GM18508 (cell line): ENCODE measurements around the gene RBM17.
"Not testable (repeated sequence)": the region's sequence is repeated elsewhere in the genome, so short reads cannot be mapped to it uniquely, and the experiment has no call there.

Experiments used
- ATAC-seq: cut with Tn5 transposase; IDR thresholded peaks from one replicate; pipeline ENCODE4 v1.9.1; 2021; ENCODE audit warnings: moderate number of reproducible peaks; ENCODE audit not compliant: insufficient read depth, unreplicated experiment

The RBM17 gene

GRCh38 chr10:6107616-6108015 lies 18.8 kb downstream of the RBM17 start:
- not testable (repeated sequence) for ATAC-seq

GRCh38 chr10:6108072-6108471 lies 19.2 kb downstream of the RBM17 start:
- ATAC-seq, result no peak

- ATAC-seq, result no peak
Measured at GRCh38 chr10:6108631-6109443, 20.0 kb downstream of the RBM17 start.

GRCh38 chr10:6109444-6109775 lies 20.6 kb downstream of the RBM17 start:
- ATAC-seq, result no peak

GRCh38 chr10:6110136-6110535 lies 21.3 kb downstream of the RBM17 start:
- no peak for ATAC-seq

GRCh38 chr10:6112893-6113292 lies 24.1 kb downstream of the RBM17 start:
- ATAC-seq, result no peak

GRCh38 chr10:6114299-6114698 lies 25.5 kb downstream of the RBM17 start:
- ATAC-seq, result no peak

GRCh38 chr10:6114805-6115341 lies 26.0 kb downstream of the RBM17 start:
- ATAC-seq, result no peak

GRCh38 chr10:6115411-6115810 lies 26.6 kb downstream of the RBM17 start:
- ATAC-seq, result no peak

GRCh38 chr10:6115824-6116350 lies 27.1 kb downstream of the RBM17 start:
- ATAC-seq, result no peak

- no peak for ATAC-seq
Measured at GRCh38 chr10:6116806-6117205, 28.0 kb downstream of the RBM17 start.

- no peak for ATAC-seq
Measured at GRCh38 chr10:6117711-6118110, 28.9 kb downstream of the RBM17 start.

GRCh38 chr10:6119423-6119822 lies 30.6 kb downstream of the RBM17 start:
- no peak for ATAC-seq

GRCh38 chr10:6119962-6120361 lies 31.1 kb downstream of the RBM17 start:
- ATAC-seq, result no peak

GRCh38 chr10:6120691-6121090 lies 31.9 kb downstream of the RBM17 start:
- ATAC-seq, result no peak

GRCh38 chr10:6121146-6121545 lies 32.3 kb downstream of the RBM17 start:
- no peak for ATAC-seq

GRCh38 chr10:6123532-6123931 lies 34.7 kb downstream of the RBM17 start:
- ATAC-seq, result no peak

- no peak for ATAC-seq
Measured at GRCh38 chr10:6124666-6125065, 35.8 kb downstream of the RBM17 start.

GRCh38 chr10:6127461-6127860 lies 38.6 kb downstream of the RBM17 start:
- not testable (repeated sequence) for ATAC-seq

- ATAC-seq, result no peak
Measured at GRCh38 chr10:6128087-6128486, 39.3 kb downstream of the RBM17 start.

GRCh38 chr10:6128591-6129251 lies 39.9 kb downstream of the RBM17 start:
- no peak for ATAC-seq
